Measurements from ENCODE around the gene RRAS. TPM values are rescaled to one million over a fixed set of nuclear protein-coding genes. Genes with fewer than 3 reads are reported as not detected.

RRAS gene
- total RNA-seq, 2 experiments from 2014 or later = 9.7 to 11.7 TPM

GRCh38 chr19:49593233-49594113, 46.5 kb downstream of the RRAS start:
- ATAC-seq (peak; percentile 60), DNase-seq (peak; percentile 97)
- peaks cover 26% of the 10 kb centered on the region for H3K36me3 Mint-ChIP-seq (ENCODE audit: low read depth)
- peaks cover 24% of the 10 kb centered on the region for H3K4me1 Mint-ChIP-seq
- H3K27ac Mint-ChIP-seq = peak overlapping the region; percentile 84
- CTCF ChIA-PET = interaction anchor here (0.7 to 1.3 kb wide), 8 partner anchors 12 to 97 kb away, joined by 3 to 6 read pairs (median 4); partner anchors contain the start of genes NOSIP, PRMT1, PRRG2 and RPS11
- POLR2A ChIA-PET = interaction anchor here (0.6 to 1.0 kb wide), 2 partner anchors 42 to 47 kb away, joined by 4 read pairs; partner anchors contain the start of gene RRAS
- no peaks in the 10 kb centered on the region for H3K9me3 Mint-ChIP-seq (ENCODE audit: low read depth)
- peak overlapping the region; percentile 79 for H3K4me3 Mint-ChIP-seq
- no peaks in the 10 kb centered on the region for H3K27me3 Mint-ChIP-seq
- intact Hi-C loops (cut with DNase I, micrococcal nuclease) = loop anchor here (1.0 to 5.0 kb wide), 11 partner anchors 47 to 601 kb away; partner anchors contain the start of genes PNKP (in 2 of the 2), RRAS (in 2 of the 2), FUZ (in 1 of the 2) and GYS1 (in 1 of the 2)

- H3K4me3 Mint-ChIP-seq = peak overlapping the region; percentile 79
Measured at GRCh38 chr19:49592486-49593232, 47.3 kb downstream of the RRAS start.

GRCh38 chr19:49591731-49592485, 48.0 kb downstream of the RRAS start:
- no peaks in the 10 kb centered on the region for H3K27me3 Mint-ChIP-seq

More at GRCh38 chr19:49592486-49593232, 47.3 kb downstream of the RRAS start:
- Mint-ChIP-seq H3K27ac (peak overlapping the region; percentile 84), H3K27me3 (no peaks in the 10 kb centered on the region), H3K9me3 (ENCODE audit: low read depth) (no peaks in the 10 kb centered on the region), H3K4me1 (peaks cover 28% of the 10 kb centered on the region), H3K36me3 (ENCODE audit: low read depth) (peaks cover 21% of the 10 kb centered on the region)
- ChIA-PET POLR2A (interaction anchor here (0.6 to 1.0 kb wide), 2 partner anchors 41 to 47 kb away, joined by 4 read pairs; partner anchors contain the start of gene RRAS), CTCF (interaction anchor here (0.7 to 1.3 kb wide), 6 partner anchors 11 to 97 kb away, joined by 3 to 6 read pairs (median 4); partner anchors contain the start of genes NOSIP, PRMT1, PRRG2 and RPS11)
- intact Hi-C loops (cut with DNase I, micrococcal nuclease) = loop anchor here (1.0 to 5.0 kb wide), 11 partner anchors 48 to 600 kb away; partner anchors contain the start of genes PNKP (in 2 of the 2), RRAS (in 2 of the 2), FUZ (in 1 of the 2) and GYS1 (in 1 of the 2)
- peak; percentile 48 for DNase-seq
- ATAC-seq = no peak

GRCh38 chr19:49590971-49591730, 48.8 kb downstream of the RRAS start, which contains the start of gene PRR12:
TSS of gene PRR12 (plus strand) at chr19:49591182. CDS start at chr19:49591655, 473 bp downstream.
- H3K4me3 Mint-ChIP-seq = peak within 1 kb of the TSS; percentile 79
- peak within 1 kb of the TSS; percentile 84 for H3K27ac Mint-ChIP-seq
- no peaks in the 10 kb centered on the region for H3K27me3 Mint-ChIP-seq
- intact Hi-C loops (cut with DNase I, micrococcal nuclease) = loop anchor here (1.0 to 5.0 kb wide), 15 partner anchors 11 to 599 kb away; partner anchors contain the start of genes NOSIP (in 2 of the 2), ALDH16A1 (in 1 of the 2), ATF5 (in 1 of the 2) and BCL2L12 (in 1 of the 2)
- peaks cover 18% of the 10 kb centered on the region for H3K36me3 Mint-ChIP-seq (ENCODE audit: low read depth)
- H3K4me1 Mint-ChIP-seq = peaks cover 28% of the 10 kb centered on the region
- ChIA-PET POLR2A (interaction anchor here (1.4 kb wide), 1 partner anchor 49 kb away, joined by 4 read pairs; the partner anchor contains the start of gene RRAS), CTCF (interaction anchor here (1.1 kb wide), 2 partner anchors 49 to 85 kb away, joined by 3 to 5 read pairs; partner anchors contain the start of gene RRAS)
- ATAC-seq (peak; percentile 10), DNase-seq (peak; percentile 87)
- no peaks in the 10 kb centered on the region for H3K9me3 Mint-ChIP-seq (ENCODE audit: low read depth)

More at GRCh38 chr19:49591731-49592485, 48.0 kb downstream of the RRAS start:
- Mint-ChIP-seq H3K4me1 (peaks cover 28% of the 10 kb centered on the region), H3K9me3 (ENCODE audit: low read depth) (no peaks in the 10 kb centered on the region), H3K27ac (peak overlapping the region; percentile 84), H3K36me3 (ENCODE audit: low read depth) (peaks cover 19% of the 10 kb centered on the region), H3K4me3 (peak overlapping the region; percentile 79)
- CTCF ChIA-PET = no interaction called here
- intact Hi-C loops (cut with DNase I, micrococcal nuclease) = loop anchor here (1.0 to 5.0 kb wide), 9 partner anchors 27 to 600 kb away; partner anchors contain the start of genes PNKP (in 2 of the 2), BCL2L12 (in 1 of the 2), GYS1 (in 1 of the 2) and IRF3 (in 1 of the 2)
- peak; percentile 77 for DNase-seq
- POLR2A ChIA-PET = interaction anchor here (0.6 to 0.7 kb wide), 2 partner anchors 140 to 175 kb away, joined by 3 read pairs; partner anchors contain the start of gene PIH1D1
- no peak for ATAC-seq

- Mint-ChIP-seq H3K27ac (peak overlapping the region; percentile 84), H3K27me3 (no peaks in the 10 kb centered on the region)
- intact Hi-C loops (cut with DNase I, micrococcal nuclease) = loop anchor here (1.0 to 5.0 kb wide), 13 partner anchors 10 to 598 kb away; partner anchors contain the start of genes NOSIP (in 2 of the 2), ALDH16A1 (in 1 of the 2), ATF5 (in 1 of the 2) and BCL2L12 (in 1 of the 2)
Measured at GRCh38 chr19:49590071-49590970, 49.6 kb downstream of the RRAS start.

GRCh38 chr19:49589502-49589905, 50.4 kb downstream of the RRAS start:
- H3K27ac Mint-ChIP-seq = no peak overlapping the region
- peaks cover 11% of the 10 kb centered on the region for H3K36me3 Mint-ChIP-seq (ENCODE audit: low read depth)
- peaks cover 28% of the 10 kb centered on the region for H3K4me1 Mint-ChIP-seq
- no peak overlapping the region for H3K4me3 Mint-ChIP-seq
- intact Hi-C loops (cut with DNase I, micrococcal nuclease) = loop anchor here in 1 of 2 experiments (10.0 kb wide), 1 partner anchor 955 kb away; the partner anchor contains the start of gene DBP
- H3K9me3 Mint-ChIP-seq (ENCODE audit: low read depth) = no peaks in the 10 kb centered on the region
- ATAC-seq (no peak), DNase-seq (peak; percentile 29)
- ChIA-PET POLR2A (interaction anchor here (0.6 to 2.1 kb wide), 3 partner anchors 9 to 137 kb away, joined by 3 to 8 read pairs (median 6); partner anchors contain the start of genes NOSIP, PRRG2 and RPS11), CTCF (interaction anchor here (1.7 to 2.1 kb wide), 2 partner anchors 9 to 53 kb away, joined by 4 to 13 read pairs; partner anchors contain the start of genes NOSIP, PRRG2 and SCAF1)
- no peaks in the 10 kb centered on the region for H3K27me3 Mint-ChIP-seq

More at GRCh38 chr19:49590071-49590970, 49.6 kb downstream of the RRAS start:
- peak; percentile 98 for DNase-seq
- Mint-ChIP-seq H3K4me3 (peak overlapping the region; percentile 79), H3K36me3 (ENCODE audit: low read depth) (peaks cover 15% of the 10 kb centered on the region), H3K4me1 (peaks cover 28% of the 10 kb centered on the region), H3K9me3 (ENCODE audit: low read depth) (no peaks in the 10 kb centered on the region)
- ChIA-PET POLR2A (interaction anchor here (0.6 to 2.1 kb wide), 4 partner anchors 10 to 138 kb away, joined by 3 to 8 read pairs (median 5); partner anchors contain the start of genes NOSIP, PRRG2, RPS11 and RRAS), CTCF (interaction anchor here (1.1 to 2.1 kb wide), 4 partner anchors 10 to 86 kb away, joined by 3 to 13 read pairs (median 4); partner anchors contain the start of genes NOSIP, PRRG2, RRAS and SCAF1)
- peak; percentile 80 for ATAC-seq

GRCh38 chr19:49588365-49589122, 51.4 kb downstream of the RRAS start:
- peak overlapping the region; percentile 5 for H3K4me3 Mint-ChIP-seq
- H3K4me1 Mint-ChIP-seq = peaks cover 21% of the 10 kb centered on the region
- intact Hi-C loops (cut with DNase I, micrococcal nuclease) = loop anchor here in 1 of 2 experiments (10.0 kb wide), 1 partner anchor 954 kb away; the partner anchor contains the start of gene DBP
- ChIA-PET POLR2A (interaction anchor here (0.6 to 2.1 kb wide), 3 partner anchors 8 to 61 kb away, joined by 3 to 6 read pairs (median 3); partner anchors contain the start of genes NOSIP, PRRG2 and RCN3), CTCF (interaction anchor here (0.7 to 2.1 kb wide), 3 partner anchors 8 to 54 kb away, joined by 3 to 13 read pairs (median 4); partner anchors contain the start of genes NOSIP, PRRG2 and SCAF1)
- H3K9me3 Mint-ChIP-seq (ENCODE audit: low read depth) = no peaks in the 10 kb centered on the region
- H3K27me3 Mint-ChIP-seq = no peaks in the 10 kb centered on the region
- peaks cover 2% of the 10 kb centered on the region for H3K36me3 Mint-ChIP-seq (ENCODE audit: low read depth)
- DNase-seq (peak; percentile 77), ATAC-seq (peak; percentile 2)
- peak overlapping the region; percentile 35 for H3K27ac Mint-ChIP-seq

All from activated CD4-positive, alpha-beta T cell treated with anti-CD3 and anti-CD28 coated beads for 36 hours (primary cell).